DND-41 (cell line): Measurements from ENCODE around the gene PROB1.

Source experiments
- CTCF ChIP-seq: IDR thresholded peaks from 2 replicates; pipeline ENCODE4 v1.5.1; 2012; ENCODE audit warnings: borderline replicate concordance, low read length, moderate library complexity, mild to moderate bottlenecking; ENCODE audit not compliant: poor library complexity, severe bottlenecking; ENCODE audit errors: extremely low read depth
- EZH2 ChIP-seq: IDR thresholded peaks from 3 replicates; pipeline ENCODE4 v1.6.1; 2012; ENCODE audit warnings: borderline replicate concordance, low read depth, mild to moderate bottlenecking, moderate library complexity, low read length, inconsistent platforms; ENCODE audit not compliant: severe bottlenecking

GRCh38 chr5:139381837-139382761 lies 12.8 kb downstream of the PROB1 start:
- TF ChIP-seq CTCF (no peak), EZH2 (no peak)
